Globus pallidus (tissue), 1 donor: ENCODE measurements around the gene SLC52A3.
"Not testable (repeated sequence)": the region's sequence is repeated elsewhere in the genome, so short reads cannot be mapped to it uniquely, and the experiment has no call there.

Experiments used
- DNase-seq: peaks from one replicate; pipeline ENCODE4 v3.0.0-alpha.2; 2015; ENCODE audit warnings: low spot score

The SLC52A3 gene

GRCh38 chr20:728256-728944 lies 39.9 kb downstream of the SLC52A3 start:
- DNase-seq: no peak

GRCh38 chr20:726160-726559 lies 42.1 kb downstream of the SLC52A3 start:
- no peak for DNase-seq

- no peak for DNase-seq
Measured at GRCh38 chr20:725491-725890, 42.8 kb downstream of the SLC52A3 start.

- DNase-seq: not testable (repeated sequence)
Measured at GRCh38 chr20:724797-725196, 43.5 kb downstream of the SLC52A3 start.

- no peak for DNase-seq
Measured at GRCh38 chr20:723756-724155, 44.5 kb downstream of the SLC52A3 start.

- no peak for DNase-seq
Measured at GRCh38 chr20:722822-723644, 45.3 kb downstream of the SLC52A3 start.

- no peak for DNase-seq
Measured at GRCh38 chr20:721876-722275, 46.4 kb downstream of the SLC52A3 start.

- no peak for DNase-seq
Measured at GRCh38 chr20:719816-720215, 48.5 kb downstream of the SLC52A3 start.

GRCh38 chr20:719068-719467 lies 49.2 kb downstream of the SLC52A3 start:
- DNase-seq: no peak

GRCh38 chr20:717832-718231 lies 50.5 kb downstream of the SLC52A3 start:
- no peak for DNase-seq

- DNase-seq: no peak
Measured at GRCh38 chr20:717271-717670, 51.0 kb downstream of the SLC52A3 start.

- DNase-seq: no peak
Measured at GRCh38 chr20:714453-714852, 53.8 kb downstream of the SLC52A3 start.

GRCh38 chr20:711576-711975 lies 56.7 kb downstream of the SLC52A3 start:
- no peak for DNase-seq

GRCh38 chr20:710780-711450 lies 57.4 kb downstream of the SLC52A3 start:
- DNase-seq: no peak
